HG03354 (cell line): ENCODE data around the gene STXBP5.

Experiments
- ATAC-seq: cut with Tn5 transposase; IDR thresholded peaks from one replicate; pipeline ENCODE4 v1.9.1; 2021; ENCODE audit warnings: mild to moderate bottlenecking; ENCODE audit not compliant: unreplicated experiment, poor library complexity, severe bottlenecking

The STXBP5 gene

DNA sequence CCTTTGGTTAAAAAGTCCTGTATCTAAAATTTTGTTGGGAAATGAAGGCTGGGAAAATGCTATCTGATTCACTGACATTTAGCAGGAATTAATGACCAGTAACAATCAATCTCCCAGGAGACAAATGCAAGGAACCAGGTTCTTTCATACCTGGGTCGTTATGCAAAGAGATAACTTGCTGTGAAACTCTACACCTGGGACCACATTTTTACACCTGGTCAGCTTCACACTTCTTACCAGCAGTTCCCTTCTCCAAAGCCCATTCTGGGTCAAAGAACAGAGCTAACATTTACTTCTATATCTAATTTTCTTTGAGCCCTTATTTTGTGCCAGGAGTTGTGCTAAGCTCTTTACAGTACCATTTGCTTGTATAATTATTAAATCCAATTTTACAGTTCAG, 27.4 kb upstream of the STXBP5 start:
- no peak for ATAC-seq

DNA sequence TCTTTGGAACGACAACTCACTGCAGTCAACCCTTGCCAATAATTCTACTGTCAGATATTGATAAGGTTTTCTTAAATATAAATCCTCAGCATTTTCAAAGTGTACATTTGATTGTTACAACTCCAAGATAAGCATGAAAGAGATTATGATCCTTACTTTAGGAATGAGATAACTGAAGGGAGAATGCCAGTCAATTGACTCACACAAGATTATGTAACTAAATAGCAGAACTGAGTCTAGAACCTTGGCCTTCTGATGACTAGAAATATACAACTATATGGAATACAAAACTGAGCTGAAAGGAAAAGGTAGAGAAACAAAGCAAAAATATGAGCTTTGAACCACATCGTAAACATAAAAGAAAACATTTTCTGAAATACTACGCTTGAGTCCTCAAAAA, 26.9 kb upstream of the STXBP5 start:
- ATAC-seq = no peak

DNA sequence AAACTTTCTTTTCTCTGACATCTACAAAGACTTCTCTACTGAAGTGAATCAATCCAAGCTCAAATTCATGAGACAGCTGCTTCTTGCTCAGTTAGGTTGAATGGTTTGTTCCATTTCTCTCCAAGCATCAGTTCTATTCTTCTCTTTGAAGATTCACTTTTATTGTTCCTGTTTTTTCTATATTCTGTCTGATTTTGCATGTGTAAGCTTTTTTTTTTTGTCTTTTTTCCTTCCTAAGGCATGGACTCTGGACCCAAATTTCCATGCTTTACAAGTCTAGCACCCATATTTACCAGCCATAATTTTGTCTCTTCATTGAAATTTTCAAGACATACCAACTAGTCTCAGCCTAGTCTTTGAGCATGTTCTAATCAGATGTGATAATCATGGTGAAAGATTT, 25.9 kb upstream of the STXBP5 start:
- no peak for ATAC-seq

DNA sequence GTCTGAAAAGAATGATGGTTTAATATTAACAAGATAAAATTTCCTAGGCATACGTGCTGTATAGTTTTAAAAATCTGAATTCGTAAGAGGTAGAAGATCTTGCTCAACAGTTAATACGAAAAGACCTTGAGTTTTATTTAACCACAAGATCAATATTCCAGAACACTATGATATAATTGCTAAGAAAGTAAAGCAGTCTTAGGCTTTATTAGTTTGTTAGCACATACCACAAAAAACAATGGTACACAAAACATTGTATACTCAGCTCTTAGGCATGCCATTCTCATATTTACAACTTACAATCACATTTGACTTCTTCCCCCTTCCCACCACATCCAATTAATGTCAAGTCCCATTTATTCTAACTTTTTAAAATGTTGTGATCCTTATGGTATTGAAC, 24.4 kb upstream of the STXBP5 start:
- ATAC-seq = no peak

DNA sequence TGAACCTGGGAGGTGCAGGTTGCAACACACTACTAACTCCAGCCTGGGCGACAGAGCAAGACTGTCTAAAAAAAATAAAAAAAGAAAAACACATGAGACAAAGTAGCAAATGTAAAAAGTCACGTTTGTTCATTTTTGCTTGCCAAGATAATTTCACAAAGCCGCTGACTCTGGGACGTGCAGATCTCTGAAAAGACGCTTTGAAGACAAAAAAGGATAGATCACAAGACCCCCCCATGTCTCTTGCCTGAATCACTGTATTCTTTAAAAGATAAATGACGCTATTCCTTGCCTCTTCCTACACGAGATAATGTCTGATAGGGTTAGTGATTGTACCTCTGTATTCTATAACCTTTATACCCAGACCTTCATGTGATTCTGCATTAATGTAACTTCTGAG, 23.3 kb upstream of the STXBP5 start:
- ATAC-seq = no peak

DNA sequence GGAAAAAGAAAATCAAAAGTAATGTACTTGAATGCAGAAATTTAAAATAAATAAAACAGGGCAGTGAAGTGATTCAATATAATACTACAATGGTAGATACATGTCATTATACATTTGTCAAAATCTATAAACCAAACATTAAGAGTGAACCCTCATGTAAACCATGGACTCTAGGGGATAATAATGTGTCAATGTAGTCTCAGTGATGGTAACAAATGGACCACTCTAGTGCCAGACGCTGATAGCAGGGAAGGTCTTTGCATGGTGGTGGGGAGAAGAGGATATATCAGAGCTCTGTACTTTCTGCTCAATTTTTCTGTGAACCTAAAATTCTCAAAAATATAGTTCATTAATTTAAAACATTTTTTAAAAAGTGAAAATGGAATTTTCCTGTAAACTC, 19.8 kb upstream of the STXBP5 start:
- no peak for ATAC-seq

DNA sequence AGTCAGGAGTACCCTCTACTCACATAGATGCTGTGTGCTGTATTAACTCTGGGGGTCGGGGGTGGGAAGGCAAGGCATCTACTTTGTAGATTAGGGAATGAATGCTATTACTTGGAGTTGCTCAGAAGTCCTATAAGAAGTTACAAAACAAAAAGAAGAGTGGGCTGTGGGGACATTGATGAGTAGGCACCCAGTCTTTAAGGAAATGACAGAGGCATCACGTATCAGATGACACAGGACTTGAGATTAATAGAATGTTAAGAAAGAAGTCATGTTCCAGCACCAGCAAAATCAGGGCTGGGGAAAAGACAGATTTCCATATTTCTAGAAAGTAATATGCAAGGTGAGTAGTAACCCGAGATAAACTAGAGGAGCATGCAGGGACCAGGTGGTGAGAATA, 19.0 kb upstream of the STXBP5 start:
- ATAC-seq = no peak

DNA sequence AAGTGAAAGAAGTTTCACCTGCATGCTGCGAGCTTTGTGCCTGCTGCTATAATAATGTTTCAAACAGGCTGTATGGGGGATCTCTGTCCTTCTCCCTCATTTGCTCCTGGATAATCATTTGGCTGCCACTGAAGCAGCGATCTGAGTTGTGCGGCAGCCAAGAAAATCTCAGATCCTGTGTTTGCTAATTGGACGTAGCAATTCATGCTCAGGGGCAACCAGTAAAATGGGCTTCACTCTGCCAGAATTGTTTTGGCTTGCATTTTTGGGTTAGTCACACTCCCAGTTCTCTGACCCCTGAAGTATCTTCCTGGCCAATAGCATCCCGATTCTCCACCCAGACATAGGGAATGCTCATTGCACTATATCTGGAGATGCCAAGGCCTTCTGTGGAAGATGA, 13.7 kb upstream of the STXBP5 start:
- ATAC-seq = no peak

DNA sequence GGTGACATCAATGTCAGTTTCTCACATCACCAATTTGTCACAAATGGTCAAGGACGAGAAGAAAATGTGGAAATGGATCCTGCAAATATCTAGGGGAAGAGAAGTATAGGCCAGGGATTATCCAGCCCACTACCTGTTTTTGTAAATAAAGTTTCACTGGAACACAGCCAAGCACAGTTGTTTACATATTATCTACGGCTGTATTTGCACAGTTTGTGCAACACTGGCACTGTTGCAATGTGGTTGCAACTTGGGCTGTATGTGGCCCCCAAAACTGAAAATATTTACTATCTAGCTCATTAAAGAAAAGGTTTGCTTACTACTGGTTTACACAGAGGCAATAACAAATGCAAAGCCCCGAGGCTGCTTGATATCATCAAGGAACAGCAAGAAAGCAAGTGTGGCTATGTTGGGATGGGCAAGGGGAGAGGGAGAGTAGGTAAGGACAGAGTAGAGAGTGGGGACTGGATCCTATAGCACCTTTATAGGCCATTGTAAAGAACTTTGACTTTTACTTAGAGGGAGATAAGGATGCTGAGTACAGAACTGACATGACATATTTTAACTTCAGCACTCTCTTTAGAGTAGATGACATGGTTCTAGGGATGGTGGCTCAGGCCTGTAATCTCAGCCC, 11.8 kb upstream of the STXBP5 start:
- no peak for ATAC-seq

DNA sequence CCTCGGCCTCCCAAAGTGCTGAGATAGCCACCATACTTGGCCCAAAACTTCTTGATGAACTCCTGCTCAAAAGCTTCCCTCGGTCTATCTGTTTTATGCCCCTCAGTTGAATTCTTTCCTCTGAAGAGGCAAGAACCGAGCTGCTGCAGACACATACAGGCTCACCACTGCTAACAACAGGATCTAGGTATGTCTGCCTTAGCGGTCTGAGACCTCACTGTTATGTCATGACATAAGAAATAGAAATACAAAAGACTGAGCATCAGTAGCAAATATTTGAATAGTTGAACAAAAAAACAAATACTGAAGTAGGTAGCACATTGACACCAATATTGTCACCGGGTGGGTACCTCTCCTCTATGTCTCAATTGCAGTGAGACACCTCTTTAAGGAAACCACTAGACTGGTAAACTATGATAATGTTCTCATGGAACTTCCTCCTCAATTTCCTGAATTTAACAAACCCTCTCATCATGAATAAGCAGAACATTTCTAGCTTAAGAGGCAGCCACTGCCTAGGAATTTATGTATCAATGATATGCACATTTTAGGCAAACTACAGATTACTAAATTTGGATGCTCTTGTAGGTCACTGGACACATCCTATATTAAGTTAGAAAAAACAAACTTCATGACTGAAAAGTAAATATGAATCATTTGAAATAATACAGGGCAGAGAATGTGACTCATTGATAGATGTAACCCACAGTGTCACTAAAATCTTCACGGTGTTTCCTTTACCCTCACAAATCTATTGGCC, 9.4 kb upstream of the STXBP5 start:
- peak; percentile 47 for ATAC-seq

DNA sequence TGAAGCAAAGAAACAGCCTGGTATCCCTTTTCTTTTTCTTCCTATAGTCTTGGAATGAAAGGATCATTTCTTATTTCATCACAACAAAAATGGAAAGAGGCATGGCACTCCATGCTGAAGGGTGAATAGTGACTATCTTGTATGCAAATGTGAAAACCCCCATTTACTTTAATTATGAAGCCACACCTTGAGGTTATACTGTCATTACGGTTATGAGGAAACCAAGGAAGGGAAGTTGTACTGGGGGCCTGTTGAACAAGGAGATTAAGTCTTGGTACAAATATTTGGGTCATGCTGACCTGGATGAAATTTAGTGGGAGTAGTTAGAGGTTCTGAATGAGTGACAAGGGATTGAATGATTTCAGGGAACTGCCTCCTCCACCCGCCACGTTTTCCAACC, 8.7 kb upstream of the STXBP5 start:
- peak; percentile 51 for ATAC-seq

DNA sequence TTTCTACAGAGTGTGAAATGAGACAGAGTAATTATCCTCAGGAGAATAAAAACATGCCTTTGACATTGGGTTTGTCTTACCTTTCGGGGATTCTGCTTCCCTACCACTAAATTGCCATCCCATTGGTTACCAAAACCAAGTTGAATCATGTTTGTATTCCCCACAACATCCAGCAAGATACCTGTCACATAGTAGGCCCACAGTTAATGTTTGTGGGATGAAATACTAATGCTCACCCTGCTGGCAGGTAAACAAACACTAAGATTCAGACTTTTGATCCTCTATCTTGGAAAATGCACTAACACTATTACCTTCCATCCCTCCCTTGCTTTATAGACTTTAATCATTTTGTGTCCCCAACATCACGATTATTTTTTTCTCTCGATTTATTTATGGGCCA, 8.2 kb upstream of the STXBP5 start:
- no peak for ATAC-seq

DNA sequence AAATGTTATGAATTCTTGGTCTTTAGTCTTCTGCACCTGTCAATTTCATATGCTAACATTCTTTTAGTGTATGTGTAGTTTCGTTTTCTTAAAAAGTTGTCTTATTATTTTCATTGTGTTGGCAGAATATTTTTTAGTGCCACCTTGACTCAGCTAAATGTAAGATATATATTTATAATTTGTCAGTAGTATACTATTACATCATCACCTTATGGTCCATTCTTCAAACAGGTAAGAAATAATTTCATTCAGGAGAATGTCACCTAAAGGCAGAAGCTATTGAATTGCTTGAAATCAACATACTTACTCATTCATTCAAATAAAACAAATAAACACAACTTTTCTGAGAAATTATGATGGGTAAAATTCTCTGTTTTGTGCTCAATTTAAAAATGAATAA, 3.5 kb upstream of the STXBP5 start:
- ATAC-seq = no peak

DNA sequence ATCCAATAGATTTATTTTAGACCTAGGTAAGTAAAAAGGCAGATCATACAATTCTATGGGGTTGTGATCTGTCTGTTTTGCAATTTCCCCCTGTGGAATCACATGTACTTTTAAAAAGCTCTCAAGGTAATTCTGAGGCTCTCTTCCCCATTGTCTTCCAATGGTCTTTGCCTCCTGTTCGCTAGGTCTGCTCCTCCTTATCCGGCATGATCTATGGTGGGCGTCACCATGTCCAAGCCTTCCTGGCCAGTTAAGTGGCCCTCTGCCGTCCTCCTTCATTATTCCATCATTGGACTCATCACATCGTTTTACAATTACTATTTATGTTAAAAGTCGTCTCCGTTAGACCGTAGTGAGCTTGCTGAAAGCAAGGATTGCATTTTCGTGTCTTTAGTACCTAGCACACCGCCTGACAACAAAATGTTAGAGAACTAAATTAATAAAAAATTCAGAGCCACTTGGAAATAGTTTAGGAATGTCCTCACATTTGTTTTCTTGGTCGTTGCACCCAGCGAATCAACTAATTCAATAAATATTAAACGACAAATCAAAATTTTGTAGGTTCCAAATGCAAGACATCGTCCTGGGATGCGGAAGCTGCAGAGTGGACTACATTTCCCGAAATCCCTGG, 2.2 kb upstream of the STXBP5 start:
- ATAC-seq = peak; percentile 2

DNA sequence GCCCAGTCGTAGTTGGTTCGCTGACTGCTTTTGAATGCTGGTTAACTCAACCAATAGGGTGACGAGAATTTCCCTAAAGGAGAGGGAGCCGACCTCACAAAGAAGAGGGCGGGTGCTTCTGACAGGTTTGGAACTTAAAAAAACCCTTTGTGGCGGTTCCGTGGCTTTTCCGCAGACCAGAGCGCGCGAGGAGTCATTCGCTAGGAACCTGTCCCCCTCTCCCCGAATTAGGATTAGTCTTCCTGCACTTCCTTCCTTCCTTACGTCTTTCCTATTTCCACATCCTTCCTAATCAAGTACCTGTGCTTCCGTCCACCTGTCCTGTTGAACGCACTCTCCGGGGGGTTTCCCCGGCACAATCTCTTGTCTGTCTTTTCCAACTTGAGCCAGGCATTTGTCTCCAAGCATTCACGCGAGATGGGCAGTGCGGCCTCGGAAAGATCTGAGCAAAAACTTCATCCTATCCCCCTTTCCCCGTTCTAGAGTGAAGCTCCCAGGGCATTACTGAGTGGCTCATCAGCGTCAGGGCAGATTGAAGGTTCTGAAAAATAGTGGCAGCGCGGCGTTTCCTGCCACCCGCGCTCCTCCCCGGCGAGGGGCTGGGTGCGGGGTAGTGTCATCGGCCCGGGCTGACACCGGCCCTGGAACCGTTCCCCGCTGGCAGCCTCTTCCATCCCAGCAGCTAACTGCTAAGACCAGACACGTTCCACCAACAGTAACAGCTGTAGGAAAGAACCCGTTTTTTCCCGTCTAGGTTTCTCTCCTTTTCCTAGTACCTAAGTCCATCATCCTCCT, 1.5 kb upstream of the STXBP5 start:
- peak; percentile 82 for ATAC-seq

DNA sequence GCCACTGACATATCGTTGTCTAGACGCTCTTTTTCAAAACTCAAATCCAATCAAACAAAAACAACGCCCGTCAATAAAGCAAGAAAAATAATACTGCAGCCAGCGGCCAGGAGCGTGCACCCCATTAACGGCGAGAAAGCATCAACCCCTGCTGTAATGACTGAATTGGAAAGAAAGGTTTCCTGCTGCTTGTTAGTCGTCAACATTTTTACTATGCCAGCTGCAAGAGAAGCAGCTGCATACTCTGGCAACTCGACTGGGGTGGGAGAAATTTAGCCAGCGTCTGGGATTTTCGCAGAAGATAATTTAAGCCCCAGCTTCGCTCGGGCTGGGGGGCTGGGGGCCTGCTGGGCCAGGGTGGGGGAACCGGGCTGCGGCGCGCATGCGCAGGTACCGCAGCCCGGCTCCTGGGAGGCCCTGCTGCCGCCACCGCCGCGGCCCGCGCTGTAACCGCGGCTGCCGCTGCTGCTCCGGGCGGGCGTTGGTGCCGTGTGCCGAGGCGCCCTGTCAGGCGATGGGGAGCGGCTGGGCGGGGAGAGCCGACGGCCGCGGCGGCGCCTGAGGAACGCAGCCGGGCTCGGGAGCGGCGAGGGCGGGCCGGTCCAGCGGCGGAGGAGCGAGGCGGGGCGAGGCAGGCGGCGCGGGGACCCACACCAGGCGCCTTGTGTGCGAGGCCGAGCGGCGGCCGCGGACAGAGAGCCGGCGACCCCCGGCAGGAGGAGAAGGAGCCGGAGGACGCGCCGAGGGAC, 732 bp upstream of the STXBP5 start:
- ATAC-seq = peak; percentile 57

DNA sequence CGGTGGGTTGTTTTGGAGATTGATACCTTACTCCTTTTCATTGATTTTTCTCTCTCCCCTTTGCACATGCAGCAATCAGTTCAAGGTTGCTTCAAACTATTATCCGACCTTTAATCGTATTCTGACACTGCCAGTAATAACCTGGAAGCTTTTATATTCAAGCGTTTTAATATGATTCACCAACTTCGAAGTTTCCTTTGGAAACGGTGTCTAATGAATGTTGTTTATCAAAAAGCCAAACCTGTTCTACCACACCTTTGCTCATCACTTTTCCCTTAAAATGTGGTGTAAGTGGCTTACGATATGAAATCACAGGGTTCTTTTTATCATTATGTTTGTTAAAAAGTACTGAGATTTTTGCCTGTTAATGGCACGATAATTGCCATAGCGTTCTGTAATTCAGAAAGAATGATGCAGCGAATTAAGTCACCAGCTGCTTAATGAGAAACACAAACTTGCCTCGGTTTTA, 660 bp downstream of the STXBP5 start:
- ATAC-seq = no peak

DNA sequence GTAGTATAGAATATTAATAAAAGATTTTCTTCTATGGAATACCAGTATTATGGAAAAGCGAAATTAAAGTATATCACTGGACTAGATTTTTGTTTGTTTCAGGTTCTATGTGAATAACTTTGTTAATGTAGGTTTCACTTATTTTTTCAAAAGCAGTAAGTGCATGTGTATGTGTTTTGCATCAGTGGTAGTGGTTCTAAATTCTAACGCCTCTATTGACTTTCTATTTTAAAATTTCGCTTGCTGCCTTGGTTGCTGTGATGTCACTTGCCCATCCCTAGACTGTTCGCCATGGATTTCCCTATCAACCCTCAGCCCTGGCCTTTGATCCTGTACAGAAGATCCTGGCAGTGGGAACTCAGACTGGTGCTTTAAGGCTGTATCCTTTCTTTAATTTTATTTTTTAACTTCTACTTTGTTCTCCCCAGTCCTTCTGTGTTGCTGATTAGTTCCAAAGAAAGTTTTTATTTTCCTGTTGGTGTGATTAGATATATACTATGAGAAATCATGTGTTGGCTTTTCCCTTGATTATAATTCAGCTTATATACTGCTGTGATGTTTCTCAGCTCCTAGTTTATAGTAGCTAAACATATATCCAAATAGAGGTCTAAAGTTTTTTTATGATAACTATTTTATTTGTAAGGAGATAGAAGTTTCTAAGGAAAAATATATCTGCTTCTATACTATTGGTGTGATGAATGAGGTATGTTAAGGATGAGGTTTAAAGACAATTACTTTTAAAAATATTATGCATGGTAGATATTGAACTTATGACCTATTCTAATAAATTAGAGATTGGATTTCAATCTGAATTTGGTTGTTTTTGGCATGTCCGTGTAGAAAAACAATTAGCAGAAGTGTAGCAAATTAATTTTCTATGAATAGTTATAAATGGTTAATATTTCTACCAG, 1.7 kb downstream of the STXBP5 start:
- ATAC-seq = no peak

DNA sequence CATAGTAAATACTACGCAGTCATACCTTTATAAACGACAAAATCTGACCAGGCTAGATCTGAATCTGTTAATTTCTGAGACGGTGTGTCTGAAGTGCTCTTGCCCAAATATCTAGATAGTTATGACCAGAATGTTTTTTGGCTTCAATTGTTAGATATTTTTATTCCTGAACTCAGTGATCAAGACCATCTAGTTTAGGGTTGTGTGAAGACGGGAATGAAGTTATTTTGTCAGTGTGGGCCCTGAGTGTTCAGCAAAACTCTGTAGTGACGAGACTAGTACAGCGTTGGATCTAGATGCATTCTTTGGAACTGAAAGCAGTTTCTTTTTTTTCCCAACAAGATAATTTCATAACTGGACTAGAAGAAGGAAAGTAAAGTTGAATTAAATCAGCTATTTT, 3.1 kb downstream of the STXBP5 start:
- no peak for ATAC-seq
